Stomach (tissue), 9 donors: Measurements from ENCODE around the gene AATF. TPM values are rescaled to one million over a fixed set of nuclear protein-coding genes. Genes with fewer than 3 reads are reported as not detected.

ENCODE experiments used
- DNase-seq, 2 donors: peaks; one replicate each; pipeline versions ENCODE4 v3.0.0 to v3.0.0-alpha.2; 2013 to 2019
- H3K27ac ChIP-seq, 5 donors: fragments of 200-600 bp in 4 of 5; sonication (generic) in 4 of 5; one replicate each; pipeline ENCODE4 v1.5.1; 2013 to 2019; ENCODE audit warnings: mild to moderate bottlenecking in 1 of 5, moderate library complexity in 1 of 5
- H3K27me3 ChIP-seq, 3 donors: fragments of 200-600 bp; sonication (generic); one replicate each; pipeline ENCODE4 v1.5.1; 2017 to 2019; ENCODE audit warnings: mixed run types in 1 of 3
- H3K36me3 ChIP-seq, 4 donors: fragments of 200-600 bp; sonication (generic); 1 replicate in 3 of 4; 2 replicates in 1 of 4; pipeline ENCODE4 v1.5.1; 2016 to 2019
- H3K4me1 ChIP-seq, 4 donors: fragments of 200-600 bp; sonication (generic); one replicate each; pipeline ENCODE4 v1.5.1; 2016 to 2019
- H3K4me3 ChIP-seq, 4 donors: fragments of 200-600 bp; sonication (generic) in 3 of 4; one replicate each; pipeline ENCODE4 v1.5.1; 2016 to 2019; ENCODE audit warnings: mild to moderate bottlenecking in 1 of 4
- H3K9me3 ChIP-seq, 4 donors: fragments of 200-600 bp; sonication (generic); one replicate each; pipeline ENCODE4 v1.5.1; 2016 to 2019
- CTCF ChIP-seq, 7 experiments: fragments of 450-650 bp in 4 of 7; fragments of 200-600 bp in 3 of 7; sonication (generic) in 3 of 7; IDR thresholded peaks; one replicate each; pipeline ENCODE4 v1.5.1; 2016 to 2019; ENCODE audit warnings: antibody characterized with exemption in 7 of 7, control low read depth in 2 of 7, mild to moderate bottlenecking in 1 of 7
- EP300 ChIP-seq: sonication (generic); formaldehyde crosslinking; IDR thresholded peaks from one replicate; pipeline ENCODE4 v1.6.1; 2017; ENCODE audit warnings: antibody characterized with exemption
- POLR2A ChIP-seq, 4 donors: fragments of 450-650 bp; IDR thresholded peaks; one replicate each; pipeline ENCODE4 v1.6.1; 2016; ENCODE audit warnings: antibody characterized with exemption in 4 of 4, control low read depth in 2 of 4, mild to moderate bottlenecking in 1 of 4, moderate library complexity in 1 of 4
- POLR2AphosphoS5 ChIP-seq, 3 donors: sonication (generic); formaldehyde crosslinking; IDR thresholded peaks; one replicate each; pipeline ENCODE4 v1.6.1; 2016; ENCODE audit warnings: antibody characterized with exemption in 3 of 3
- WGBS, 5 donors: extraction: QIAGEN DNeasy Blood & Tissue Kit in 3 of 5; methylation state at CpG; one replicate each; pipeline versions ENCODE4 v1.1.5 to v1.1.7; 2013 to 2018; 5-methylcytosine and 5-hydroxymethylcytosine counted together
- intact Hi-C: fragments of 100-400 bp; cut with DNase I; formaldehyde crosslinking; loops from one replicate; pipeline ENCODE4 v1.15.1; 2023; ENCODE audit warnings: low total_unique reads
- polyA plus RNA-seq, 3 donors: library from polyadenylated mRNA; stranded (reverse); fragments of 200-250 nt; gene quantifications; one replicate each; pipeline ENCODE4 v1.2.3, GENCODE V29; 2013
- total RNA-seq, 5 donors: library from RNA; depleted of rRNA; stranded (reverse); fragments of >200 nt; gene quantifications; one replicate each; pipeline versions ENCODE4 v1.1.0 to v1.2.3, GENCODE V29; 2014 to 2016
- donor health status: healthy with polysubstance abuse.
- donor health status: Bipolar disorder and iron deficiency.
- donor health status: healthy.

Gene AATF
- total and polyA plus RNA-seq, 8 donors, result 5.3 to 52.7 (median 24.7) TPM

- Histone ChIP-seq H3K9me3 (no peaks in the 10 kb centered on the region), H3K4me3 (no peak overlapping the region), H3K27ac (peak overlapping the region in 4 of 5 donors; percentile 0 to 62 (median 48)), H3K27me3 (no peaks in the 10 kb centered on the region), H3K36me3 (peaks cover 9 to 69% (median 57%) of the 10 kb centered on the region in 4 donors), H3K4me1 (peaks cover 10 to 40% (median 24%) of the 10 kb centered on the region in 4 donors)
- WGBS, 5 donors, result 46 to 64% (median 57%) methylated on average over 7 of the region's 7 CpGs
- DNase-seq, result peak in 1 of 2 donors; percentile 71
- TF ChIP-seq CTCF (IDR thresholded peaks at IDR 0.05), result no peak
- TF ChIP-seq POLR2AphosphoS5 (IDR thresholded peaks at IDR 0.05), result no peak
- TF ChIP-seq POLR2A (IDR thresholded peaks at IDR 0.05), result no peak
- TF ChIP-seq EP300, result no peak
- intact Hi-C loops, result no loop called here
Measured at GRCh38 chr17:37089956-37090355, 141.2 kb downstream of the AATF start.

GRCh38 chr17:37090941-37091340 is 142.2 kb downstream of the AATF start:
- H3K4me1 ChIP-seq, result peaks cover 10 to 40% (median 24%) of the 10 kb centered on the region in 4 donors
- TF ChIP-seq POLR2A (IDR thresholded peaks at IDR 0.05) (no peak), EP300 (no peak), POLR2AphosphoS5 (IDR thresholded peaks at IDR 0.05) (no peak), CTCF (IDR thresholded peaks at IDR 0.05) (no peak)
- DNase-seq, result no peak
- H3K9me3 ChIP-seq, result no peaks in the 10 kb centered on the region
- H3K36me3 ChIP-seq, result peaks cover 7 to 69% (median 58%) of the 10 kb centered on the region in 4 donors
- H3K4me3 ChIP-seq, result no peak overlapping the region
- no peak overlapping the region for H3K27ac ChIP-seq
- WGBS, 5 donors, result 74 to 84% (median 76%) methylated on average over 3 of the region's 3 CpGs
- no peaks in the 10 kb centered on the region for H3K27me3 ChIP-seq
- intact Hi-C loops, result no loop called here

GRCh38 chr17:37092071-37092470 is 143.3 kb downstream of the AATF start:
- Histone ChIP-seq H3K4me3 (no peak overlapping the region), H3K4me1 (peaks cover 10 to 40% (median 24%) of the 10 kb centered on the region in 4 donors), H3K27ac (peak overlapping the region in 2 of 5 donors; percentile 6 to 43), H3K27me3 (no peaks in the 10 kb centered on the region), H3K9me3 (no peaks in the 10 kb centered on the region), H3K36me3 (peaks cover 17 to 69% (median 58%) of the 10 kb centered on the region in 4 donors)
- peak in 1 of 2 donors; percentile 52 for DNase-seq
- no peak for TF ChIP-seq POLR2A (IDR thresholded peaks at IDR 0.05)
- 51 to 68% (median 62%) methylated on average over 2 of the region's 2 CpGs for WGBS, 5 donors
- intact Hi-C loops, result no loop called here

GRCh38 chr17:37092701-37093100 is 143.9 kb downstream of the AATF start:
- peaks cover 10 to 40% (median 24%) of the 10 kb centered on the region in 4 donors for H3K4me1 ChIP-seq
- H3K9me3 ChIP-seq, result no peaks in the 10 kb centered on the region
- H3K36me3 ChIP-seq, result peaks cover 16 to 69% (median 59%) of the 10 kb centered on the region in 4 donors
- no peaks in the 10 kb centered on the region for H3K27me3 ChIP-seq
- no peak for DNase-seq
- no peak overlapping the region for H3K4me3 ChIP-seq
- peak overlapping the region in 1 of 5 donors; percentile 43 for H3K27ac ChIP-seq
- TF ChIP-seq EP300, result no peak
- TF ChIP-seq POLR2A (IDR thresholded peaks at IDR 0.05), result no peak
- no peak for TF ChIP-seq POLR2AphosphoS5 (IDR thresholded peaks at IDR 0.05)
- TF ChIP-seq CTCF (IDR thresholded peaks at IDR 0.05), result no peak
- intact Hi-C loops, result no loop called here

GRCh38 chr17:37094391-37094790 is 145.6 kb downstream of the AATF start:
- Histone ChIP-seq H3K27me3 (no peaks in the 10 kb centered on the region), H3K27ac (peak overlapping the region in 1 of 5 donors; percentile 10), H3K4me1 (peaks cover 0 to 29% (median 15%) of the 10 kb centered on the region in 4 donors), H3K36me3 (peaks cover 16 to 61% (median 58%) of the 10 kb centered on the region in 4 donors), H3K4me3 (no peak overlapping the region), H3K9me3 (no peaks in the 10 kb centered on the region)
- no peak for DNase-seq
- intact Hi-C loops, result no loop called here
- TF ChIP-seq EP300 (no peak), CTCF (IDR thresholded peaks at IDR 0.05) (no peak)
- 72 to 80% (median 76%) methylated on average over 4 of the region's 4 CpGs for WGBS, 5 donors
